IMR-90 (cell line): ENCODE results near the gene RAPGEF1. TPM values are rescaled to one million over a fixed set of nuclear protein-coding genes. Genes with fewer than 3 reads are reported as not detected.

ENCODE experiments used
- ATAC-seq: fragments of 200-7000 bp; cut with Tn5 transposase; 2 replicates; pipeline ENCODE4 v1.9.1; 2020; ENCODE audit warnings: low read depth, mild to moderate bottlenecking, moderate library complexity
- BruUV-seq: library from RNA; stranded (reverse); fragments of 400-500 nt; replicated peaks from 2 replicates; lab custom pipeline; 2021; lab: Mats Ljungman, UMichigan
- CTCF ChIA-PET: fragments of 300-600 bp; formaldehyde crosslinking; extraction: SDS; loops from one replicate; lab custom pipeline; 2021; ENCODE audit warnings: antibody characterized with exemption; lab: Yijun Ruan, JAX
- POLR2A ChIA-PET: fragments of 300-600 bp; sonication (Branson Sonifier 250); formaldehyde crosslinking; loops from one replicate; lab custom pipeline; 2022; ENCODE audit warnings: antibody characterized with exemption; ENCODE audit not compliant: unreplicated experiment; lab: Charles Lee
- DNase-seq: peaks from one replicate; pipeline ENCODE4 v3.0.0; 2013
- H2AFZ ChIP-seq: replicated peaks from 2 replicates; pipeline ENCODE3; 2013; ENCODE audit warnings: low read length, mild to moderate bottlenecking; ENCODE audit not compliant: poor library complexity
- H2AK5ac ChIP-seq: 2 replicates; pipeline ENCODE4 v1.6.1; 2013; ENCODE audit warnings: low read depth, low read length, inconsistent platforms
- H2AK9ac ChIP-seq: replicated peaks from 2 replicates; pipeline ENCODE3; 2013; ENCODE audit warnings: mild to moderate bottlenecking, low read depth, low read length, moderate library complexity; ENCODE audit not compliant: poor library complexity
- H2BK120ac ChIP-seq: 2 replicates; pipeline ENCODE4 v1.6.1; 2013; ENCODE audit warnings: low read depth, low read length, inconsistent platforms
- H2BK15ac ChIP-seq: 3 replicates; pipeline ENCODE4 v1.6.1; 2013; ENCODE audit warnings: low read depth, low read length, inconsistent platforms
- H2BK20ac ChIP-seq: 2 replicates; pipeline ENCODE4 v1.6.1; 2013; ENCODE audit warnings: low read depth, mild to moderate bottlenecking, inconsistent platforms, low read length, moderate library complexity
- H2BK5ac ChIP-seq: 2 replicates; pipeline ENCODE4 v1.6.1; 2013; ENCODE audit warnings: mild to moderate bottlenecking, low read depth, low read length, inconsistent platforms; ENCODE audit not compliant: poor library complexity, severe bottlenecking
- H3K14ac ChIP-seq: replicated peaks from 2 replicates; pipeline ENCODE4 v1.6.1; 2013; ENCODE audit warnings: low read depth, low read length, inconsistent platforms
- H3K18ac ChIP-seq: 2 replicates; pipeline ENCODE4 v1.6.1; 2013; ENCODE audit warnings: low read depth, low read length, control low read depth
- H3K23ac ChIP-seq: 2 replicates; pipeline ENCODE4 v1.6.1; 2013; ENCODE audit warnings: low read depth, low read length, inconsistent platforms
- H3K27ac ChIP-seq: 2 replicates; pipeline ENCODE4 v1.5.1; 2013; ENCODE audit warnings: mild to moderate bottlenecking, control low read depth, low read length; ENCODE audit not compliant: insufficient read depth
- H3K27me3 ChIP-seq: 2 replicates; pipeline ENCODE4 v1.6.1; 2013; ENCODE audit warnings: low read length; ENCODE audit not compliant: control insufficient read depth, insufficient read depth
- H3K36me3 ChIP-seq: 2 replicates; pipeline ENCODE4 v1.6.1; 2013; ENCODE audit warnings: low read length, mixed read lengths; ENCODE audit not compliant: control insufficient read depth, insufficient read depth
- H3K4ac ChIP-seq: 2 replicates; pipeline ENCODE4 v1.6.1; 2013; ENCODE audit warnings: low read depth, low read length, inconsistent platforms
- H3K4me1 ChIP-seq: 2 replicates; pipeline ENCODE4 v1.6.1; 2013; ENCODE audit warnings: low read length, mixed read lengths; ENCODE audit not compliant: control insufficient read depth, insufficient read depth
- H3K4me2 ChIP-seq: 2 replicates; pipeline ENCODE4 v1.6.1; 2013; ENCODE audit warnings: low read depth, mild to moderate bottlenecking, control low read depth, low read length, moderate library complexity
- H3K4me3 ChIP-seq: 2 replicates; pipeline ENCODE4 v1.5.1; 2013; ENCODE audit warnings: low read depth, mild to moderate bottlenecking, control low read depth, low read length, moderate library complexity; ENCODE audit not compliant: insufficient read depth
- H3K56ac ChIP-seq: 2 replicates; pipeline ENCODE4 v1.6.1; 2013; ENCODE audit warnings: low read length, inconsistent platforms; ENCODE audit not compliant: insufficient read depth; ENCODE audit errors: extremely low read depth
- H3K79me1 ChIP-seq, 2 experiments: 2 replicates each; pipeline ENCODE4 v1.6.1; 2013; ENCODE audit warnings: low read length in 2 of 2, inconsistent platforms in 1 of 2, low read depth in 1 of 2
- H3K9ac ChIP-seq: 2 replicates; pipeline ENCODE4 v1.6.1; 2013; ENCODE audit warnings: low read depth, low read length, control low read depth
- H3K9me1 ChIP-seq: 2 replicates; pipeline ENCODE4 v1.6.1; 2013; ENCODE audit warnings: low read length, inconsistent platforms; ENCODE audit not compliant: insufficient read depth
- H3K9me3 ChIP-seq: 2 replicates; pipeline ENCODE4 v1.6.1; 2013; ENCODE audit warnings: low read length; ENCODE audit not compliant: control insufficient read depth, insufficient read depth
- H4K20me1 ChIP-seq: 2 replicates; pipeline ENCODE4 v1.6.1; 2013; ENCODE audit warnings: low read length, inconsistent platforms; ENCODE audit not compliant: insufficient read depth
- H4K5ac ChIP-seq: 2 replicates; pipeline ENCODE4 v1.6.1; 2013; ENCODE audit warnings: mild to moderate bottlenecking, low read depth, low read length, control low read depth
- H4K8ac ChIP-seq, 2 experiments: 2 replicates each; pipeline ENCODE4 v1.6.1; 2013; ENCODE audit warnings: low read depth in 2 of 2, low read length in 2 of 2, control low read depth in 1 of 2, inconsistent platforms in 1 of 2
- H4K91ac ChIP-seq: 2 replicates; pipeline ENCODE4 v1.6.1; 2013; ENCODE audit warnings: low read depth, low read length, inconsistent platforms; ENCODE audit not compliant: insufficient read depth
- BHLHE40 ChIP-seq: fragments of 150-350 bp; IDR thresholded peaks from 2 replicates; pipeline ENCODE4 v1.6.1; 2016; ENCODE audit warnings: mild to moderate bottlenecking, low read depth, low read length
- CEBPB ChIP-seq: IDR thresholded peaks from 2 replicates; pipeline ENCODE4 v1.6.1; 2012; ENCODE audit warnings: low read depth, low read length, improper control_type of control experiment
- ELK1 ChIP-seq: fragments of 150-350 bp; IDR thresholded peaks from 2 replicates; pipeline ENCODE4 v1.6.1; 2016; ENCODE audit warnings: low read depth, mild to moderate bottlenecking, low read length, moderate library complexity, borderline replicate concordance
- FOS ChIP-seq: fragments of 150-350 bp; IDR thresholded peaks from 2 replicates; pipeline ENCODE4 v1.6.1; 2016; ENCODE audit warnings: low read depth, low read length
- MAFK ChIP-seq: IDR thresholded peaks from 2 replicates; pipeline ENCODE4 v1.6.1; 2012; ENCODE audit warnings: low read depth, low read length, improper control_type of control experiment
- MAZ ChIP-seq: IDR thresholded peaks from 2 replicates; pipeline ENCODE4 v1.6.1; 2012; ENCODE audit warnings: low read depth, mild to moderate bottlenecking, low read length, improper control_type of control experiment, moderate library complexity, borderline replicate concordance
- RAD21 ChIP-seq: IDR thresholded peaks from 2 replicates; pipeline ENCODE4 v1.6.1; 2012; ENCODE audit warnings: low read length, improper control_type of control experiment
- SMC3 ChIP-seq: fragments of 150-350 bp; IDR thresholded peaks from 2 replicates; pipeline ENCODE4 v1.6.1; 2016; ENCODE audit warnings: low read depth, mild to moderate bottlenecking, antibody characterized with exemption, low read length, moderate library complexity
- WGBS, 2 experiments: methylation state at CpG; one replicate each; pipeline versions ENCODE4 v1.1.5 to v1.1.7; 2013; ENCODE audit warnings: missing lambda C conversion rate in 2 of 2; ENCODE audit not compliant: insufficient read length in 1 of 2; ENCODE audit errors: extremely low coverage in 2 of 2; 5-methylcytosine and 5-hydroxymethylcytosine counted together
- dilution Hi-C: fragments of 300-500 bp; cut with HindIII; formaldehyde crosslinking; loops from one replicate; pipeline ENCODE4 v1.14.3; 2018; ENCODE audit warnings: low sequenced_read_pairs; ENCODE audit not compliant: unreplicated experiment
- in situ Hi-C: fragments of 300-500 bp; cut with MboI; formaldehyde crosslinking; loops from 3 replicates; pipeline ENCODE4 v1.14.3; 2019; ENCODE audit warnings: low sequenced_read_pairs, inconsistent platforms, mixed read lengths
- intact Hi-C: fragments of 100-400 bp; cut with micrococcal nuclease; formaldehyde crosslinking; loops from 2 replicates; pipeline ENCODE4 v1.10.0; 2022
- polyA plus RNA-seq, 3 experiments: library from polyadenylated mRNA; depleted of rRNA; stranded (reverse); fragments of >200 nt; gene quantifications; 2 replicates each; pipeline ENCODE4 v1.2.3, GENCODE V29; 2012; ENCODE audit warnings: low replicate concordance in 1 of 3
- total RNA-seq: library from RNA; depleted of rRNA; stranded (reverse); fragments of >200 nt; gene quantifications from 2 replicates; pipeline ENCODE4 v1.2.3, GENCODE V29; 2012

RAPGEF1 gene
- total and polyA plus RNA-seq, 2 of the 4 experiments (the other 2 are of a cell fraction), result 13.1 to 22.3 TPM

GRCh38 chr9:131715906-131716305 is 24.0 kb downstream of the RAPGEF1 start:
- Histone ChIP-seq H4K91ac (peak overlapping the region; percentile 21; the same call in 1 of the 2 replicates), H2BK20ac (peak overlapping the region; percentile 35; the same call in 1 of the 2 replicates), H3K18ac (no peak overlapping the region), H3K79me1 (peaks cover 48 to 85% of the 10 kb centered on the region in 2 experiments), H3K9ac (no peak overlapping the region), H2BK15ac (0 out of 3 replicates have a peak overlapping the region, but pooled peaks have one; percentile 47), H4K8ac (peak overlapping the region in 1 of 2 experiments; percentile 21; a peak in 1 of 4 replicates), H3K9me1 (peaks cover 21% of the 10 kb centered on the region), H3K4me2 (no peak overlapping the region), H2AK5ac (0 out of 2 replicates have a peak overlapping the region, but pooled peaks have one; percentile 28), H3K9me3 (no peaks in the 10 kb centered on the region), H3K23ac (peak overlapping the region; percentile 66), H2AK9ac (no peak overlapping the region), H4K20me1 (peaks cover 55% of the 10 kb centered on the region), H3K4me1 (peaks cover 9% of the 10 kb centered on the region), H3K36me3 (peaks cover 1% of the 10 kb centered on the region; the same call in 1 of the 2 replicates), H3K14ac (peak overlapping the region; percentile 48; the same call in 1 of the 2 replicates), H3K4me3 (no peak overlapping the region), H2AFZ (no peak overlapping the region), H3K56ac (no peak overlapping the region), H2BK5ac (no peak overlapping the region), H2BK120ac (0 out of 2 replicates have a peak overlapping the region, but pooled peaks have one; percentile 22), H4K5ac (no peak overlapping the region), H3K4ac (peak overlapping the region; percentile 4), H3K27ac (no peak overlapping the region), H3K27me3 (no peaks in the 10 kb centered on the region)
- in situ Hi-C loops (no loop called here), dilution Hi-C loops (no loop called here), intact Hi-C loops (loop anchor here (2.0 kb wide), 1 partner anchor 13 kb away; no protein-coding TSS in a partner anchor)
- WGBS, 2 experiments, result no CpG with 5 or more reads among the region's 5 CpGs
- DNase-seq, result no peak
- no TSS peak for BruUV-seq
- TF ChIP-seq ELK1 (no peak), FOS (no peak), SMC3 (no peak), MAFK (no peak), RAD21 (no peak), MAZ (no peak), BHLHE40 (no peak), CEBPB (no peak)
- POLR2A ChIA-PET, result no interaction called here
- no peak for ATAC-seq
- CTCF ChIA-PET, result no interaction called here
